H1 (cell line): Measurements from ENCODE around the gene AKR1D1. TPM values are rescaled to one million over a fixed set of nuclear protein-coding genes. Genes with fewer than 3 reads are reported as not detected.

Experiments used
- CBX5 ChIP-seq: fragments of 300-800, 300-1000 bp; sonication (generic); IDR thresholded peaks from 2 replicates; pipeline ENCODE4 v1.7.1; 2016; ENCODE audit warnings: antibody characterized with exemption, low read length, low read depth
- CREB1 ChIP-seq: IDR thresholded peaks from 2 replicates; pipeline ENCODE4 v1.6.1; 2012; ENCODE audit warnings: inconsistent platforms
- CTBP2 ChIP-seq: IDR thresholded peaks from 2 replicates; pipeline ENCODE4 v1.7.0; 2011; ENCODE audit warnings: borderline replicate concordance, mild to moderate bottlenecking, moderate library complexity, mixed read lengths, low read length; ENCODE audit not compliant: insufficient read depth, insufficient read length
- JUND ChIP-seq: IDR thresholded peaks from 2 replicates; pipeline ENCODE4 v1.6.1; 2011; ENCODE audit warnings: mild to moderate bottlenecking, improper control_type of control experiment, low read length
- POLR2AphosphoS5 ChIP-seq: IDR thresholded peaks from 2 replicates; pipeline ENCODE4 v1.6.1; 2011; ENCODE audit warnings: low read depth, low read length
- RFX5 ChIP-seq: IDR thresholded peaks from 2 replicates; pipeline ENCODE4 v1.6.1; 2011; ENCODE audit warnings: low read depth, low read length, improper control_type of control experiment, borderline replicate concordance
- SRF ChIP-seq: IDR thresholded peaks from 2 replicates; pipeline ENCODE4 v1.6.1; 2011; ENCODE audit warnings: mild to moderate bottlenecking, low read depth, low read length, moderate library complexity
- TCF12 ChIP-seq: IDR thresholded peaks from 2 replicates; pipeline ENCODE4 v1.6.1; 2011; ENCODE audit warnings: low read depth, mild to moderate bottlenecking, low read length
- polyA plus RNA-seq, 7 experiments: library from polyadenylated mRNA; depleted of rRNA in 3 of 7; stranded (reverse) in 5 of 7; unstranded in 2 of 7; fragments of >200 nt in 5 of 7; fragments of 200-250 nt in 2 of 7; gene quantifications; 1 replicate in 5 of 7; 2 replicates in 1 of 7; 4 replicates in 1 of 7; pipeline versions ENCODE4 v1.2.1 to v1.2.3, GENCODE V29; 2011 to 2013; ENCODE audit warnings: missing spikeins in 2 of 7, mixed read lengths in 2 of 7
- total RNA-seq: library from RNA; stranded (reverse); fragmentation: NEBNext Ultra II Directional; extraction: Animal tissue kit (Norgen Biotek cat#: 25700); gene quantifications from 2 replicates; pipeline ENCODE4 v1.2.1, GENCODE V29; 2021
- TF ChIP-seq, protein P1 (sequence below): fragments of 300-600 bp; sonication (generic); IDR thresholded peaks from 2 replicates; pipeline ENCODE4 v1.7.1; 2012; ENCODE audit warnings: low read length, moderate library complexity, mild to moderate bottlenecking, inconsistent platforms; ENCODE audit not compliant: insufficient replicate concordance
- TF ChIP-seq, protein P2 (sequence below): IDR thresholded peaks from 2 replicates; pipeline ENCODE4 v1.6.1; 2012; ENCODE audit warnings: inconsistent platforms
- TF ChIP-seq, protein P3 (sequence below): IDR thresholded peaks from 2 replicates; pipeline ENCODE4 v1.6.1; 2012; ENCODE audit warnings: inconsistent platforms

The AKR1D1 gene
- total and polyA plus RNA-seq, 2 of the 8 experiments (the other 6 are each of a cell fraction or from before 2014, with no cell fraction given), result not detected

DNA sequence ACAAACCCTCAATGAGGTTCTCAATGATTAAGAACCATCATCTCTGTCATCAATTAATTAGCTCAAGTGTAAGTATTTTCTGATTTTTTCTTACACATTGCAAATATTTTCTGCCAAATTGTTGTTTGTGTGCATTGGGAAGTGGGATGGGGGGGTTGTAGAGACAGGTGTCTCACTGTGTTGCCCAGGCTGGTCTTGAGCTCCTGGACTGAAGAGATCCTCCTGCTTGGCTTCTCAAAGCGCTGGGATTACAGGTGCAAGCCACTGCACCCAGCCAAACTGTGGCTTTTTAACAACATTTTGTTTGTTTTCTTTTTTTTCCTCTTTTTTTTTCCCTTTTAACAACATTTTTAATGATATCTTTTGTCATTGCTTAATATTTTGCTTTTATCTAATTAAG is 87.5 kb downstream of the AKR1D1 start (continued):
- TF ChIP-seq, protein P1, sequence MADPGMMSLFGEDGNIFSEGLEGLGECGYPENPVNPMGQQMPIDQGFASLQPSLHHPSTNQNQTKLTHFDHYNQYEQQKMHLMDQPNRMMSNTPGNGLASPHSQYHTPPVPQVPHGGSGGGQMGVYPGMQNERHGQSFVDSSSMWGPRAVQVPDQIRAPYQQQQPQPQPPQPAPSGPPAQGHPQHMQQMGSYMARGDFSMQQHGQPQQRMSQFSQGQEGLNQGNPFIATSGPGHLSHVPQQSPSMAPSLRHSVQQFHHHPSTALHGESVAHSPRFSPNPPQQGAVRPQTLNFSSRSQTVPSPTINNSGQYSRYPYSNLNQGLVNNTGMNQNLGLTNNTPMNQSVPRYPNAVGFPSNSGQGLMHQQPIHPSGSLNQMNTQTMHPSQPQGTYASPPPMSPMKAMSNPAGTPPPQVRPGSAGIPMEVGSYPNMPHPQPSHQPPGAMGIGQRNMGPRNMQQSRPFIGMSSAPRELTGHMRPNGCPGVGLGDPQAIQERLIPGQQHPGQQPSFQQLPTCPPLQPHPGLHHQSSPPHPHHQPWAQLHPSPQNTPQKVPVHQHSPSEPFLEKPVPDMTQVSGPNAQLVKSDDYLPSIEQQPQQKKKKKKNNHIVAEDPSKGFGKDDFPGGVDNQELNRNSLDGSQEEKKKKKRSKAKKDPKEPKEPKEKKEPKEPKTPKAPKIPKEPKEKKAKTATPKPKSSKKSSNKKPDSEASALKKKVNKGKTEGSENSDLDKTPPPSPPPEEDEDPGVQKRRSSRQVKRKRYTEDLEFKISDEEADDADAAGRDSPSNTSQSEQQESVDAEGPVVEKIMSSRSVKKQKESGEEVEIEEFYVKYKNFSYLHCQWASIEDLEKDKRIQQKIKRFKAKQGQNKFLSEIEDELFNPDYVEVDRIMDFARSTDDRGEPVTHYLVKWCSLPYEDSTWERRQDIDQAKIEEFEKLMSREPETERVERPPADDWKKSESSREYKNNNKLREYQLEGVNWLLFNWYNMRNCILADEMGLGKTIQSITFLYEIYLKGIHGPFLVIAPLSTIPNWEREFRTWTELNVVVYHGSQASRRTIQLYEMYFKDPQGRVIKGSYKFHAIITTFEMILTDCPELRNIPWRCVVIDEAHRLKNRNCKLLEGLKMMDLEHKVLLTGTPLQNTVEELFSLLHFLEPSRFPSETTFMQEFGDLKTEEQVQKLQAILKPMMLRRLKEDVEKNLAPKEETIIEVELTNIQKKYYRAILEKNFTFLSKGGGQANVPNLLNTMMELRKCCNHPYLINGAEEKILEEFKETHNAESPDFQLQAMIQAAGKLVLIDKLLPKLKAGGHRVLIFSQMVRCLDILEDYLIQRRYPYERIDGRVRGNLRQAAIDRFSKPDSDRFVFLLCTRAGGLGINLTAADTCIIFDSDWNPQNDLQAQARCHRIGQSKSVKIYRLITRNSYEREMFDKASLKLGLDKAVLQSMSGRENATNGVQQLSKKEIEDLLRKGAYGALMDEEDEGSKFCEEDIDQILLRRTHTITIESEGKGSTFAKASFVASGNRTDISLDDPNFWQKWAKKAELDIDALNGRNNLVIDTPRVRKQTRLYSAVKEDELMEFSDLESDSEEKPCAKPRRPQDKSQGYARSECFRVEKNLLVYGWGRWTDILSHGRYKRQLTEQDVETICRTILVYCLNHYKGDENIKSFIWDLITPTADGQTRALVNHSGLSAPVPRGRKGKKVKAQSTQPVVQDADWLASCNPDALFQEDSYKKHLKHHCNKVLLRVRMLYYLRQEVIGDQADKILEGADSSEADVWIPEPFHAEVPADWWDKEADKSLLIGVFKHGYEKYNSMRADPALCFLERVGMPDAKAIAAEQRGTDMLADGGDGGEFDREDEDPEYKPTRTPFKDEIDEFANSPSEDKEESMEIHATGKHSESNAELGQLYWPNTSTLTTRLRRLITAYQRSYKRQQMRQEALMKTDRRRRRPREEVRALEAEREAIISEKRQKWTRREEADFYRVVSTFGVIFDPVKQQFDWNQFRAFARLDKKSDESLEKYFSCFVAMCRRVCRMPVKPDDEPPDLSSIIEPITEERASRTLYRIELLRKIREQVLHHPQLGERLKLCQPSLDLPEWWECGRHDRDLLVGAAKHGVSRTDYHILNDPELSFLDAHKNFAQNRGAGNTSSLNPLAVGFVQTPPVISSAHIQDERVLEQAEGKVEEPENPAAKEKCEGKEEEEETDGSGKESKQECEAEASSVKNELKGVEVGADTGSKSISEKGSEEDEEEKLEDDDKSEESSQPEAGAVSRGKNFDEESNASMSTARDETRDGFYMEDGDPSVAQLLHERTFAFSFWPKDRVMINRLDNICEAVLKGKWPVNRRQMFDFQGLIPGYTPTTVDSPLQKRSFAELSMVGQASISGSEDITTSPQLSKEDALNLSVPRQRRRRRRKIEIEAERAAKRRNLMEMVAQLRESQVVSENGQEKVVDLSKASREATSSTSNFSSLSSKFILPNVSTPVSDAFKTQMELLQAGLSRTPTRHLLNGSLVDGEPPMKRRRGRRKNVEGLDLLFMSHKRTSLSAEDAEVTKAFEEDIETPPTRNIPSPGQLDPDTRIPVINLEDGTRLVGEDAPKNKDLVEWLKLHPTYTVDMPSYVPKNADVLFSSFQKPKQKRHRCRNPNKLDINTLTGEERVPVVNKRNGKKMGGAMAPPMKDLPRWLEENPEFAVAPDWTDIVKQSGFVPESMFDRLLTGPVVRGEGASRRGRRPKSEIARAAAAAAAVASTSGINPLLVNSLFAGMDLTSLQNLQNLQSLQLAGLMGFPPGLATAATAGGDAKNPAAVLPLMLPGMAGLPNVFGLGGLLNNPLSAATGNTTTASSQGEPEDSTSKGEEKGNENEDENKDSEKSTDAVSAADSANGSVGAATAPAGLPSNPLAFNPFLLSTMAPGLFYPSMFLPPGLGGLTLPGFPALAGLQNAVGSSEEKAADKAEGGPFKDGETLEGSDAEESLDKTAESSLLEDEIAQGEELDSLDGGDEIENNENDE, result no peak
- no peak for TF ChIP-seq RFX5
- TF ChIP-seq POLR2AphosphoS5, result no peak
- TF ChIP-seq, protein P2, sequence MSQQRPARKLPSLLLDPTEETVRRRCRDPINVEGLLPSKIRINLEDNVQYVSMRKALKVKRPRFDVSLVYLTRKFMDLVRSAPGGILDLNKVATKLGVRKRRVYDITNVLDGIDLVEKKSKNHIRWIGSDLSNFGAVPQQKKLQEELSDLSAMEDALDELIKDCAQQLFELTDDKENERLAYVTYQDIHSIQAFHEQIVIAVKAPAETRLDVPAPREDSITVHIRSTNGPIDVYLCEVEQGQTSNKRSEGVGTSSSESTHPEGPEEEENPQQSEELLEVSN, result no peak
- TF ChIP-seq CTBP2, result no peak
- TF ChIP-seq CBX5, result no peak
- TF ChIP-seq SRF, result no peak
- TF ChIP-seq, protein P3, sequence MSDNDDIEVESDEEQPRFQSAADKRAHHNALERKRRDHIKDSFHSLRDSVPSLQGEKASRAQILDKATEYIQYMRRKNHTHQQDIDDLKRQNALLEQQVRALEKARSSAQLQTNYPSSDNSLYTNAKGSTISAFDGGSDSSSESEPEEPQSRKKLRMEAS, result no peak
- no peak for TF ChIP-seq JUND
- no peak for TF ChIP-seq TCF12
- no peak for TF ChIP-seq CREB1
